NCI-H1105 (cell line): ENCODE results near the gene GATAD1.
"Not testable (repeated sequence)": the region's sequence is repeated elsewhere in the genome, so short reads cannot be mapped to it uniquely, and the experiment has no call there.

Source experiments
- DNase-seq: peaks from one replicate; lab custom pipeline; 2025; lab: John Stamatoyannopoulos, UW

The GATAD1 gene

GRCh38 chr7:92483624-92484023 lies 36.3 kb downstream of the GATAD1 start:
- DNase-seq, result not testable (repeated sequence)

DNA sequence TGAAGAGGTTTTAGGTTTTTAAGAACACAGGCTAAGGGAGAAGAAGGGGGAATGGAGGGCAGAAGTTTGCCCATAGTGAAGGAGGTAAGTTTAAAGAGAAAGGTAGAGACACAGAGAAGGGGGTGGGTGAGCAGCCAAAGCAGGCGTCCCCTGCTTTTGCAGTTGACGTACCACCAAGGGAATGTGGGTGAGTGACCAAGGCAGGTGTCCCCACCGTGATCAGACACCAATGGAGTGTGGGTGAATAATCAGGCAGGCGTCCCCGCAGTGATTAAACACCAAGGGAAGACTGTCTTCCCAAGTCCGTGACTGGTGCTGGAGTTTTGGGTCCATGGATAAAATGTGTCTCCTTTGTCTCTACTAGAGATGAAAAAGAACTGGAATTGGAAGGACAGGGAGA lies 36.9 kb downstream of the GATAD1 start:
- not testable (repeated sequence) for DNase-seq

DNA sequence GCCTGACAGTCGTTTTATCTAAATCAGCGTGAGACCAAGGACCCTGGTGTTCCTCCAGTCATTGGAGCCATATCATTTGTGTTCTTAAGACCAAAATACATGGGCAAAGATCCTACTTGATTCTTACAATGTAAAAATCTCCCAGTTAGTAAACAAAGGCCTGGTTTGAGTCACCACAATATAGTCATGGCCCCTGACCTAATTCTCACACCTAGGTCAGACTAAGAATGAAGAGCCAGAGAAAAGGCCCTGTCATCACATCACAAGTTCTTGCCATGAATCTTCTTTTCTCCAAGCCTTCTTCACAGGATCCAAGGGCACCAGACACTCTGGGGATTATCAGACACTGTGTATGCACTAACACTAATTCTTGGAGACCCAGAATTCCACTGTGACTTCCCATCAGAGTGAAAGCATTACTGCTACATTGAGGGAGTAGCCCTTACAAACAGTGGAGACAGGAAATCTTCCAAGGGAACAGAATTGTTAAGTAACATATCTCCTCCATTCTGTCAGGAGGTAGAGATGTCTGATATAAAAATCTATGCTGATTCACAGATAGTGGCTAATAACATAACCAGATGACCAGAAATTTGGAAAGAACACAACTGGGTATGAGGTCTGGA lies 38.1 kb downstream of the GATAD1 start:
- no peak for DNase-seq

- DNase-seq, result no peak
These were observed 38.7 kb downstream of the GATAD1 start for GRCh38 chr7:92485974-92486373.

GRCh38 chr7:92487804-92488203 lies 40.5 kb downstream of the GATAD1 start:
- DNase-seq, result no peak

GRCh38 chr7:92489634-92490033 lies 42.4 kb downstream of the GATAD1 start:
- no peak for DNase-seq

DNA sequence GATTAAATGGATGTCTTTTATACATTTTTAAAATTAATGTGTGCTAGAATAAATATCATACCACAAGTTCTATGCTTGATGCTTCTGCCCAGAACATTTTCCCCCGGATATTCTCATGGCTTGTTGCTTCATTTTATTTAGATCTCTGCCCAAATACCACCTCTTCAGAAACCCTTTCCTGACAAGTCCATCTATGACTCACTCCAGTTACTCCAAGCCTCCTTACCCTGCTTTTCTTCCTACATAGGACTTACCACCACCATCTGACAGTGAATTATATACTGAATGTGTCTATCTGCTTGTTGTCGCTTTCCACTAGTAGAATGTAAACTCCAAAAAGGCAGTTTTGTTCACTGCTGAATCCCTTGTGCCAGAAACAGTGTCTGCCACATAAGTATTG lies 49.6 kb downstream of the GATAD1 start:
- no peak for DNase-seq

DNA sequence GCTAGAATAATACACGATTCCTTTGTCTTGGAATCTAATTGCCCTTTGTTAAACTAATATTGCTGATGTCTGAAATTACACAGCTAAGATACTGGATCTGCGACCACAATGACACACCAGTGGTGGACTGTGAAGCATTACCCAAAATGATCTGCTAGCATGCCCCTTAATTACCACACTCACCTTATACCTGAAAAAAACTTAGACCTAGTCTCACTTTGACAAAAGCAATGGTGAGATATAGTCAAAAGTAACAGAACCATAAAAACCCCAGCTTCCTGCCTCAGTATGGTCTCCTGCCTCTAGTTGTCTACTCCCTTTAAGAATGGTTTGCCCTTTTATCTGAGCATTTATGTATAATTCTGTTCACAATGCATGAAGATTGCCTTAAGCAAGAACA lies 51.3 kb downstream of the GATAD1 start:
- no peak for DNase-seq

DNA sequence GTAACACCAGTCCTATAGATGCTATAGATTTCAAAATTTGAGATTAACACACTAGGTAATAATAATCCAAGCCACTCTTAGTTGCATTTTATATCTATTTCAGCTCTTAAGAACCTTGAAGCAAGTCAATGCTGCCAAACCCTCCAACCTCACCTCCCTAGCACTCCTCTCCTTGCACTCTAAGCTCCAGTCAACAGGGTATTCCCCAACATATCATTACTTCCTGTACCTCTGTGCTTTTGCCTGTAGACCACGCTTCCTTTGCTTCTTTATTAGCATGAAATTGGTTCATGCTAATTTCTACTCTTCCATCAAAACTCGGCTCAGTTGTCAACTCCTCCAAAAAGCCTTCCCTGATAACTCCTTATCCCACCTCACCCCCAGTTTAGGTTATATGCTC lies 56.5 kb downstream of the GATAD1 start:
- DNase-seq, result no peak

- DNase-seq, result no peak
These were observed 57.3 kb downstream of the GATAD1 start for GRCh38 chr7:92504563-92504962.

DNA sequence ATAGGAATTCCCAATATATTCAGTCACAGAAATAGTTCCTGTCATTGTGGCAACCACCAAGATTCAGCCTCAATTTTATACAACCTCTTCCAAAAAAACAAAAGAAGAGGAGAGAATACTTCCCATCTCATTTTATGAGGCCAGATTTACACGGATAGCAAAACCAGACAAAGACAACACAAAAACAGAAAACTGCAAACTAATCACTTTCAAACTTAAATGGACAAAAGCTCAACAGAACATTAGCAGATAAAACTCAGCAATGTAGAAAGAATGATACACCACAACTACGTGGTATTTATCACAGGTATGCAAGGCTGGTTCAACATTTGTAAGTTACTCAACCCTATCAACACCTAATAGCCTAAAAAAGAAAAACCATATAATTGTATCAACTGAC lies 59.1 kb downstream of the GATAD1 start:
- DNase-seq, result no peak

- no peak for DNase-seq
These were observed 61.7 kb downstream of the GATAD1 start for GRCh38 chr7:92508946-92509345.
